Activated T-cell treated with anti-CD3 and anti-CD28 coated beads, Interleukin-2, amount 50 U/mL, for 1 hour (primary cell): ENCODE measurements around the gene EEIG1.
A peak's percentile ranks its signal among the peaks of the same experiment; 100 is the strongest.

Experiments
- DNase-seq: peaks from one replicate; pipeline ENCODE4 v3.0.0-alpha.2; 2020

Gene EEIG1

GRCh38 chr9:127958728-127959127 is 22.1 kb downstream of the EEIG1 start:
- no peak for DNase-seq

DNA sequence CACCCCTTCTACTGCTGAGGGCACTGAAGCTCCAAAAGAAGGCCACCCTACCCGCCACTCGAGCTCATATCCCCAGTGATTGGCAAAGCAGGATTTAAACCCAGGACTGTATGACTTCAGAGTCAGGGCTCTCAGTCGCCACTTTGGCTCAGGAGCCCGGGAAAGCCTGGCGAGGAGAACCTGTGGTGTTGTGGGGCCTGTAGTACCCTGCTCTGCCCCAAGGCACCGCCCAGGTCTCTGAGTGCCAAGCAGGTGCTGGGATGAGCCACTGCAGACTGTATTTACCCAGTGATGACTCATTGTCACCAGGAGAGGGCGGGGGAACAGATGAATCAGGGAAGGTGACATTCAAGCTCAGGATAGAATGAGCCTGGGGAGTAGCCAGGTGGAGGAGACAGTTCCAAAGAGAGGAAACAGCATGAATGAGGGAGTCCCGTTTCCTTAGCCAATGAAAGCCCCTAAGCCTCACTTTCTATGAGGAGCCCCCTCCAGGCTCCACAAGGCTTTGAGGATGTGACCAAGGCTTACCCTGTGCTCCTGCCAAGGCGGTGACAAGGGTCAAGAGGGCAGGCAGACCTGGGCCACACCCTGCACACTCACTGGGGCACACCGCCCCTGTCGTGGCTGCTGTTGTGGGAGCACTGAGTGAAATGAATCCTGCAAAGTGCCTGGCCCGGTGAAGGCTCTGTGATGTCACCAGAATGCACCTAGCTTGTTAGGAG is 25.3 kb downstream of the EEIG1 start:
- peak; percentile 82 for DNase-seq

GRCh38 chr9:127954831-127955293 is 25.9 kb downstream of the EEIG1 start:
- no peak for DNase-seq

GRCh38 chr9:127953768-127954505 is 26.9 kb downstream of the EEIG1 start:
- no peak for DNase-seq

GRCh38 chr9:127953154-127953553 is 27.6 kb downstream of the EEIG1 start:
- no peak for DNase-seq

DNA sequence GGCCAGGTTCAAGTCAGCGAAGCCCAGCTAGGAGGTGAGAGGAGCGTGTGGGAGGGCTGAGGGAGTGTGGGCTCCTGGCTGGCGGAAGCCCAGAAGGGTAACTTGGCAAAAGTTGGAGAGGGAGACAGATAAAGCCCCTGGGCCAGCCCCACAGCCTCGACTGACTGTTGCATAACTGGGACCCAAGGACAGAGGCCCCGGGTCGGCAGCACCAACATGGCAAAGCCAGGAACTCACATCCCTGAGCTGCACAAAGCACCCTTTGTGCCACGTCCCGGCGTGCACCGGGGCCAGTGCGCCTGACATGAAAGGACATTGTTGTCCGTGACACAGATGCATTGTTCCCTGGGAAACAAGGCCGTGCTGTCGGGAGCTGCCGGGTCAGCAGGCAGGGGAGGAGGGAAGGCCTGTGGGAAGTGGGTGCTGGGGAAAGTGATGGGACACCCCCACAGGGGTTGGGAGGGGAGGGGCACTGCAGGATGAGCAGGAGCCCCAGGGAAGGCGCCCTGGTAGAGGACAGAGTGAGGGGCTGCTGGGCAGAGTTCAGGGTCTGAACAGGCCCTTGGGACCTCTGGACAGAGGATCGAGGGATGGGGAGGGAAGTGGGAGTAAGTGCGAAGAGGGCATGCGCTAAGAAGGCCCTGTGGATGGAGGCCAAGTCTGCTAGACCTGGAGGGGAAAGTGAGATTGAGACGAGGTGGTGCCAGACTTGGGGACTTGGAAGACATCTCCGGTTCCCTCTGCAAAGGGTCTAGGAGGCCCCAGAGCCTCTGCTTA is 30.1 kb downstream of the EEIG1 start:
- no peak for DNase-seq

GRCh38 chr9:127949827-127950512 is 30.8 kb downstream of the EEIG1 start:
- no peak for DNase-seq

- DNase-seq, result no peak
These were observed 32.7 kb downstream of the EEIG1 start for GRCh38 chr9:127947841-127948710.

- no peak for DNase-seq
These were observed 34.1 kb downstream of the EEIG1 start for GRCh38 chr9:127946728-127947127.

GRCh38 chr9:127945942-127946341 is 34.8 kb downstream of the EEIG1 start:
- DNase-seq, result no peak

DNA sequence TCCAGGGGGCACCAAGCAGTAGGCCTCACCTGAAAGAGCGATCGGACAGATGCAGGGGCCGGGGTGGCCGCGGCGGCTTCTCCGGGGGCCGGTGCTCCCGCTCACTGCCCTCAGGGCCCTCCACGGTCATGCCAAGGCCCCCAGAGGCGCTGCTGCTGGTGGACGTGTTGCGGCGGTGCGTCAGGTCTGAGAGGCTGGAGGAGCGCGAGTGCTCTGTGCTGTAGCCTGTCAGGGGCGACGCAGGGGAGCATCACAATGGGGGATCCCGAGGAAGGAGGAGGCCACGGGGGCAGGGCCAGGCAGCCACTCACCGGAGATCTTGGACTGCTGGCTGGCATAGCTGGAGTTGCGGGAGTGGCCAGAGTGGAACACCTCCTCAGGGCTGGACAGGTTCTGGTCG is 35.5 kb downstream of the EEIG1 start:
- no peak for DNase-seq

DNA sequence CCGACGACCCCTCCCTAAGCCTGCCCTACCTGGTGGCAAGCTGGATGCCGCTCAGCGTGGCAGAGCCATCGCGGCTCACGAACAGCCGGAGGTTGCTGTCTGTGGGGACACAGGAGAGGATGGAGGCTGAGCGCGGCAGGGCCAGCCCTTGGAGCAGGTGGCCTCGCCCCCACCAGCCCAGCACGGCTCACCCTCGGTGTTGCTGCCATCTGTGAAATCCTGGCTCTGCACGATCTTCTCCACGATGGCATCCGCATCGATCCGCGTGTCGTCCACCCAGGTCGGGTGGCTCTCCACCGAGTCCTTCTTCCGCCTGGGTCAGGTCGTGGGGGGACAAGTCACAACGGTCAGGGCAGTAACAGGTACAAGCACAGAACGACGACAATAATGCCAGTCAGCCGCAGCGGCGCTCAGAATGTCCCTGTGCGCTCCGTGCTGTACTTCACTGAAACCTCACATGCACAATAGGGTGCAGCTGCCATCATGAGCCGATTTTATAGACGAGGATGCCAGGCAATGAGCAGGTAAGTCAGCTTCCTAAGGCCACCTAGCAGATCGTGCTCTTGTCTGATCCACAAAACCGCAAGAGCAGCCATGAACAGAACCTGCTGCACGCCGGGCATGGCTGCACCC is 36.1 kb downstream of the EEIG1 start:
- no peak for DNase-seq

DNA sequence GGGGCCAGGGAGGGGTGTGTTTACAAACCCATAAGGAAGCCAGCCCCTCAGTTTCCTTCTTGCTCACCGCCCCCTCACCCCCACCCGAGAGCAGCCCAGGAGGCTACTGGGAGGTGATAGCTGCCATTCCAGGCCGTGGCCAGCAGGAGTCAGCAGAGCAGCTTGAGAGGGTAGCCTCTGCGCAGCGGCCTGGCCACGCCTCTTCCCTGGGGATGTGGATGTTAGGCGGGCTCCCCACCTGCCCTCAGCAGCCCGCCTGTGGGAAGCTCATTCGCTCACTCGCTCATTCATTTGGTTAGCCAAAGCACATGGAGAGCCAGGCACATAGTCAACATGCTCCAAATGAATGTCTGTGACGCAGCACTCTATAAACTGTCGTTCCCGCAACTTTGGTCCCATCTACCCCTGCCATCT is 37.1 kb downstream of the EEIG1 start:
- peak; percentile 80 for DNase-seq

DNA sequence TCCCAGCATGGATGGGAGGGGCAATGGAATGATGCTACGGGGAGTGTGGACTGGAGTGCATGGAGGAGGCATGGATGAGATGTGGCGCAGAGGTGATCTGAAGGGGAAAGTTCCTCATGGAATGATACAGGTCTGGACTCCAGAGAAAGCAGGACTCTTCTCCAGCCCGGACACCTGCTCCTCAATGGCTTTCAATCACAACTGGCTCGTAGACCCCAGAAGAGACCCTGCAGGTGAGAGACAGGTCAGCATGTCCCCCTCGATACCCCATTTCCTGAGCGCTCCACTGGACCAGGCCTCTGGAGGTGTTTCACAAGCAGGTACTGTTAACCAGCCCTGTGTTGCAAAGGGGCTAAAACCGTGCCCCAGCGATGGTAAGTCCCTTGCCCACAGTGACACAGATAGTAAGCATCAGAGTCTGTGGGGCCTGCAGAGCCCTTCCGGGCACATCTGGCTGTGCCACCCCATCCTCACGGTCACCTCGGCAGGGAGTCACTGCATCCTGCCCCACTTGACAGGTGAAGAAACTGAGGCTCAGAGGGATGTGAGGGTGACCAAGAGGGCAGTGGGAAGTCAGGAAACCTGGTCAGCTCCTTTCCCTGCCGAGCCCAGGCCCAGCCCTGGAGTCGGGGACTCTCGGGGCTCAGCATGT is 37.7 kb downstream of the EEIG1 start:
- no peak for DNase-seq

DNA sequence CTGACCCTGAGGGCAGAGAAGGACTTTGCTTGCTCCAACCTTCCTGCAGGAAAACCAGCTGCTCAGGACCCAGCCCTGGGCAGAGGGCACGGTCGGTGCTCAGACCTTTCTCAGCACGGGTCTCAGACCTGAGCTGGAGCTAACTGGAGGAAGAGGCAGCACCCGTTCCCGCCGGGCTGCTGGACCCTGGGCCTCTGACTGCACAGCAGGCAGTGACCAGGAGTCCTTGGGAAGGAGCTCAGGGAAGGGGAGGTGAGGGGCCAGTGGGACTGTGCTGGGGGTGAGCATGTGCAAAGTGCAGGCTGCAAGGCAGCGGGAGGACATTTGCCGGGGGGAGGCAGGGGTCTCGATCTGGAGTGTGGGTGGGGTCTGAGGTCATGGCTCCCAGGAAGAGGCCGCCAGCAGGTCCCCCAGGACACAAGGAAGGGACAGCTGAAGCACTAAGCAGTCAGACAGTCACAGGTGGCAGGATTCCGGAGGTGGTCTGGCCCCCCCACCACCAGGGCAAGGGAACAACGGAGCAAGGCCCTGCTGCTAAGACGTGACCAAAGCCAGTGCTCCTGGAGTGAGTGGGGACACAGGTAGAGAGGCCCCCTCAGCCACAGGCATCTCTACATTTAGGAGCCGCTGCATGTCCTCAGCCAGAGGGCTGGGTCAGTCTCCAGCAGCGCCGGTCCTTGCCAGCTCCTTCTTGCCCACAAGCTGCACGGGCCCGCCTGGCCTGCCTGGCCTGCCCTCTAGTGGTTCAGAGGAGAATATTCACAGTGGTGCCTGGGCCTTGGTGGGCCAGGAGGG is 38.4 kb downstream of the EEIG1 start:
- peak; percentile 62 for DNase-seq

DNA sequence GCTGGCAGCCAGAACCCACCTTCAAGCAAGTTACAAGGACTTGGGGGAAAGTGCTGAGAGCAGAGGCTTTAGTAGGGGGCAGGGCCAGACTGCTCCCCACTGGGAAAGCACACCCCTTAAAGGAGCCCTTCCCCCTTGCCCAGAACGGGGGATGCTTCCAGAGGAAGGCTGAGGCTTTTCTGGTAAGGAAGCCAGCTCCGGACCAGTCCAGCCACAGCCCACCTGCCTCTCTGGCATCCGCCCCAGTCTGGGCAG is 38.9 kb downstream of the EEIG1 start:
- DNase-seq, result no peak

DNA sequence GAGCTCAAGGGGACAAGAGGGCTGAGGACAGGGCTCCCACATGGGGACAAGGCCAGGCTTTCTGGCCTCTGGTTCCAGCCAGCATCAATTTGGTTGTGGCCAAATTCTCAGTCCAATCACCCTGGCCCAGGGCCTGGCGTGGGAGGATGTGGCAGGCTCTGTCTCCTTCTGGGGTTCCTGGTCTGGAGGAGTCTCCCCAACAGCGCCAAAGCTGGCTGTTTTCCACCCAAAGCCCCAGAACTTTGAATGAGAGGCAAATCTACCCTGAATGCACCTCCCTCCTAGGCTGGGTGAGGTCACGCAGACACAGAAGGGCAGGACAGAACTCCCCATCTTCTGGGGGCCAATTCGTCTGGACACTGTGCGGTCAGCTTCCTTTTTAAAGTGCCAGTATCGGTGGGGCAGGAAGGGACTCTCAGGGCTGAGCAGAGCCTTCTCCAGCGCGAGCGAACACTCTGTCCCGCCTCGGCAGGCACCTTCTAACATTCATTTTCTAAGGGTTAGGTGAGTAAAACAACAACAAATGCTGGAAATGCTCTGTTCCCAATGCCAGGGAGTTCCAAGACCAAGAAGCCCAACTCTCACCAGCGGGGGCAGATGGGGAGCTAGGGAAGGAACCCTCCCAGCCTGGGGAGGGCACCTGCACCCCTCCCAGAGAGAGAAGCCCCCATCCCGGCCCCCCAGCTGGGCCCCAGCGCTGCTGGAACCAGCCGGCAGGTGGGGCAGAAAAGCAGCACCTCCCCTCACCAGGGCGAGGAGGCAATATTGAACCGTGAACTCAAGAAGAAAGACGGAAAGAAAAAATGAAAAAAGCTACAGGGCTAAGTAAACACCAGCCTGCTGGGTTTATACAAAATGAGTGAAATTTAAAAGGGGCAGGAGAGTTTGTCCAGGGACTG is 39.5 kb downstream of the EEIG1 start:
- DNase-seq, result no peak

DNA sequence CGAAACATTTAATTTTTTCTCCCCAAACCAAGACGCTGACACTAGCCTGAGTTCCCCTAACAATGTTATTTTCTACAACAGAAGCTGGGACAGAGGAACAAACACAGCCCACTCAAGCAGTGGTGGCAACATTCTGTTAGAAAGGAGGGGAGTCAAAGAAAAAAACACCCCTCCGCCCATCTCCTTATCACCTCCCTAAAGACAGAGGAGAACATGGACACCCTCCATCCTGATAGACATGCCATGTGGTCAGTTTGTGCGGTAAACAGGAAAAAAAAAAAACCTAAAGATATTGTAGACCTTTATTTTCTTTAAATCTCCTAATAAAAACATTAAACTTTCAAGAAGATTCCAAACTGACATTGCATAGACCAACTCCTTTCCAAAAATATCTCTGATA is 40.2 kb downstream of the EEIG1 start:
- no peak for DNase-seq

DNA sequence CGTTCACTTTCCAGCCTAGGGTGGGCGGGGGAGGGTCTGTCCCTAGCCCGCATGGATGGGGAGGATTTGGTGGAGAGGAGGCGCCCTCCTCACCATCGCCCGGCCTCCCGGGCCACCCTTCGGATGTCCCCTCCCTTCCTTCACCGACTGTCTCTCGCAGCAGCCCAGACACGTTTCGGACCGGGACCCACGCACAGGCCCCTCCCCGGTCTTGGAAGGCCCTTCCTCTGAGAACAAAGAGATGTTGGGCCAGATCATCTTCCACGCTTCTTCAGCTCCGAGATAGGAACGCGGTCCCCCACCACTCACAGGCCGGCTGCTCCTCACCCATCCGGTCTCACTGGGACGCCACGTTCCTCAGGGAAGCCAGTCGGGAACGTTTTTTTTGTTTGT is 42.5 kb downstream of the EEIG1 start:
- no peak for DNase-seq
